Measurements from ENCODE around the gene CDC16.

DNA sequence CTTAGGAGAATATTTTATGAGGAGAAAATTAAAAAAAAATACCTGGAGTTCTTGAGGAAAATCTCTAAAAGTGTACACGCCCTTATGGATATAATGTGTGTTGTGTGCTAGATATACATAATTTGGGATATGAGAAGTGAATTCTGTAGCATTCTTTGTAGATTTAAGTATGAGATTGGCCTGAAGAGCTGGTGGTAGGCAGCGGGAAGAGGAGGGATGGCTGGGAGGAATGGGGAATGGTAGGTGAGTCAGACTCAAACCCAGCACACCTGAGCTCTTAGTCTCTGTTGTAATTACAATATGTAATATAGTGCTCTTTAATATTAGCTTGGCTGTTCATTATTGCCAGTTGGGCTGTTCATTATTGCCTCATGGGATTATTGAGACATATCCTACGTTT, 86.6 kb downstream of the CDC16 start:
- TF ChIP-seq, protein P1, sequence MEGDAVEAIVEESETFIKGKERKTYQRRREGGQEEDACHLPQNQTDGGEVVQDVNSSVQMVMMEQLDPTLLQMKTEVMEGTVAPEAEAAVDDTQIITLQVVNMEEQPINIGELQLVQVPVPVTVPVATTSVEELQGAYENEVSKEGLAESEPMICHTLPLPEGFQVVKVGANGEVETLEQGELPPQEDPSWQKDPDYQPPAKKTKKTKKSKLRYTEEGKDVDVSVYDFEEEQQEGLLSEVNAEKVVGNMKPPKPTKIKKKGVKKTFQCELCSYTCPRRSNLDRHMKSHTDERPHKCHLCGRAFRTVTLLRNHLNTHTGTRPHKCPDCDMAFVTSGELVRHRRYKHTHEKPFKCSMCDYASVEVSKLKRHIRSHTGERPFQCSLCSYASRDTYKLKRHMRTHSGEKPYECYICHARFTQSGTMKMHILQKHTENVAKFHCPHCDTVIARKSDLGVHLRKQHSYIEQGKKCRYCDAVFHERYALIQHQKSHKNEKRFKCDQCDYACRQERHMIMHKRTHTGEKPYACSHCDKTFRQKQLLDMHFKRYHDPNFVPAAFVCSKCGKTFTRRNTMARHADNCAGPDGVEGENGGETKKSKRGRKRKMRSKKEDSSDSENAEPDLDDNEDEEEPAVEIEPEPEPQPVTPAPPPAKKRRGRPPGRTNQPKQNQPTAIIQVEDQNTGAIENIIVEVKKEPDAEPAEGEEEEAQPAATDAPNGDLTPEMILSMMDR (conservative IDR thresholded peaks at IDR 0.05) = no peak
- no peak for TF ChIP-seq ZFX (IDR thresholded peaks at IDR 0.05)
